DOHH2 (cell line): ENCODE data around the gene OBSCN.

Source experiments
- H3F3A ChIP-seq: fragments of 200-600 bp; sonication (generic), shearing (Covaris generic); 2 replicates; pipeline ENCODE4 v1.6.0; 2016; ENCODE audit warnings: antibody characterized with exemption, mild to moderate bottlenecking; ENCODE audit not compliant: control insufficient read depth, insufficient read depth
- H3K27ac ChIP-seq: fragments of 200-600 bp; sonication (generic); 2 replicates; pipeline ENCODE4 v1.5.1; 2014; ENCODE audit warnings: low read depth, mild to moderate bottlenecking, low read length, moderate library complexity
- H3K27me3 ChIP-seq: fragments of 200-600 bp; sonication (generic); 2 replicates; pipeline ENCODE4 v1.6.1; 2014; ENCODE audit warnings: mild to moderate bottlenecking, low read length, mixed read lengths; ENCODE audit not compliant: control insufficient read depth
- H3K36me3 ChIP-seq: fragments of 200-600 bp; sonication (generic); 2 replicates; pipeline ENCODE4 v1.6.1; 2014; ENCODE audit warnings: mild to moderate bottlenecking, low read length, moderate library complexity, mixed read lengths; ENCODE audit not compliant: control insufficient read depth
- H3K4me1 ChIP-seq: fragments of 200-600 bp; sonication (generic); 2 replicates; pipeline ENCODE4 v1.6.1; 2014; ENCODE audit warnings: mild to moderate bottlenecking, low read length, mixed read lengths; ENCODE audit not compliant: control insufficient read depth
- H3K4me2 ChIP-seq: fragments of 200-600 bp; sonication (generic); 2 replicates; pipeline ENCODE4 v1.6.0; 2014; ENCODE audit warnings: mild to moderate bottlenecking, low read length, moderate library complexity
- H3K4me3 ChIP-seq: fragments of 200-600 bp; sonication (generic); 2 replicates; pipeline ENCODE4 v1.5.1; 2014; ENCODE audit warnings: mild to moderate bottlenecking, low read length, mixed read lengths
- H3K79me2 ChIP-seq: fragments of 200-600 bp; sonication (generic); 2 replicates; pipeline ENCODE4 v1.6.1; 2014; ENCODE audit warnings: mild to moderate bottlenecking, low read length, mixed read lengths; ENCODE audit not compliant: control insufficient read depth
- H3K9me2 ChIP-seq: fragments of 200-600 bp; sonication (generic); replicated peaks from 2 replicates; pipeline ENCODE4 v1.6.1; 2014; ENCODE audit warnings: mild to moderate bottlenecking, low read length, mixed read lengths; ENCODE audit not compliant: control insufficient read depth
- H3K9me3 ChIP-seq: fragments of 200-600 bp; sonication (generic); 2 replicates; pipeline ENCODE4 v1.6.1; 2014; ENCODE audit warnings: antibody characterized with exemption, low read length, mixed read lengths; ENCODE audit not compliant: control insufficient read depth, insufficient read depth
- H4K20me1 ChIP-seq: fragments of 200-600 bp; sonication (generic); 2 replicates; pipeline ENCODE4 v1.6.0; 2014; ENCODE audit warnings: low read depth, mild to moderate bottlenecking, antibody characterized with exemption, low read length, moderate library complexity; ENCODE audit not compliant: control insufficient read depth, insufficient read depth
- CTCF ChIP-seq: fragments of 200-600 bp; sonication (generic); IDR thresholded peaks from one replicate; pipeline ENCODE4 v1.5.1; 2014; ENCODE audit warnings: antibody characterized with exemption, mild to moderate bottlenecking, low read depth, low read length; ENCODE audit not compliant: poor library complexity, severe bottlenecking
- EZH2phosphoT487 ChIP-seq: fragments of 200-600 bp; sonication (generic); IDR thresholded peaks from 2 replicates; pipeline ENCODE4 v1.6.1; 2017; ENCODE audit warnings: borderline replicate concordance, mild to moderate bottlenecking, antibody characterized with exemption, low read length, moderate library complexity, mixed read lengths

The OBSCN gene

DNA sequence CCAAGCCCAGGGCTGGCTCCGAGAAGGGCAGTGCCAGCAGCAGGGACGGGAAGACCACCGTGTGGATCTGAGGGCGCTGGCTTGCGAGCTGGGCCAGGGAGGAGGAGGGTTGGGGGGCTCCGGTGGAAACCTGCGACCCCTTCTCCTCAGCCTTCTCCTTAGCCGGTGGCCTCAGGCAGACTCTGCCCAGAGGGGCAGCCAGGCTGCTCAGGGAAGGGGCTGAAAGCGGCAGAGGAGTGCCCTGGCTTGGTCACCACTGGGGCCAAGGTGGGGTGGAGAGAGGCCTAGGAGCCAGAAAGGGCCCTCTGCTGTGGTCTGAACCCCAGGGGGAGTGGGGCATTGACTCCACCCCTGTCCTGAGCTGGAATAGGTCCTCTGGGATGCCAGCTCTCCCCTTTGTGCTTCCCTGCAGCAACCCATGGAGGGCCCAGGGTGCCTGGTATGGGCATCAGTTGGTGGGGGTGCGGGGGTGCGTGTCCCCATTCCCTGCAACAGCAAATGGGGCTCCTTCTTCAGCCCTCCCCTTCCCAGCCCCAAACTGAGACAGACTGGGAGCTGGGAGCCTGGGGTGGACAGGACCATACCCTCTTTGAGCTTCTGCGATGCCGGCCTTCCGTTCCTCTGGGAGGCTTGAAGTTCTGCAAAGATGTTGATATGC, 48.7 kb upstream of the OBSCN start:
- Histone ChIP-seq H3K4me1 (peaks cover 3% of the 10 kb centered on the region; the same call in 1 of the 2 replicates), H3F3A (no peaks in the 10 kb centered on the region), H3K9me3 (no peaks in the 10 kb centered on the region)

GRCh38 chr1:228160201-228160761, 47.6 kb upstream of the OBSCN start:
- Histone ChIP-seq H3K4me3 (no peak overlapping the region), H3F3A (no peaks in the 10 kb centered on the region), H3K9me3 (no peaks in the 10 kb centered on the region), H3K9me2 (no peaks in the 10 kb centered on the region), H4K20me1 (no peaks in the 10 kb centered on the region), H3K4me2 (no peak overlapping the region), H3K4me1 (peaks cover 7% of the 10 kb centered on the region), H3K27ac (no peak overlapping the region), H3K79me2 (no peaks in the 10 kb centered on the region), H3K27me3 (no peaks in the 10 kb centered on the region), H3K36me3 (no peaks in the 10 kb centered on the region)
- TF ChIP-seq EZH2phosphoT487 (no peak), CTCF (no peak)

More for the DNA sequence above, 48.7 kb upstream of the OBSCN start:
- Histone ChIP-seq H3K4me3 (no peak overlapping the region), H3K27me3 (no peaks in the 10 kb centered on the region), H3K9me2 (no peaks in the 10 kb centered on the region), H4K20me1 (no peaks in the 10 kb centered on the region), H3K36me3 (no peaks in the 10 kb centered on the region), H3K79me2 (no peaks in the 10 kb centered on the region), H3K27ac (no peak overlapping the region), H3K4me2 (no peak overlapping the region)
- no peak for TF ChIP-seq EZH2phosphoT487
- no peak for TF ChIP-seq CTCF

GRCh38 chr1:228161362-228161761, 46.5 kb upstream of the OBSCN start:
- Histone ChIP-seq H3F3A (no peaks in the 10 kb centered on the region), H3K27me3 (no peaks in the 10 kb centered on the region), H3K4me2 (no peak overlapping the region), H3K4me1 (peaks cover 9% of the 10 kb centered on the region), H3K4me3 (no peak overlapping the region), H3K9me3 (no peaks in the 10 kb centered on the region), H4K20me1 (peaks cover under 1% of the 10 kb centered on the region; the same call in 1 of the 2 replicates), H3K36me3 (no peaks in the 10 kb centered on the region), H3K79me2 (peaks cover 3% of the 10 kb centered on the region), H3K27ac (no peak overlapping the region), H3K9me2 (no peaks in the 10 kb centered on the region)
- TF ChIP-seq CTCF (no peak), EZH2phosphoT487 (no peak)
